WERI-Rb-1 (cell line): ENCODE measurements around the gene SIVA1.

ENCODE experiments used
- DNase-seq: peaks from one replicate; pipeline ENCODE4 v3.0.0-alpha.2; 2020
- H3K27ac ChIP-seq: fragments of 250-450 bp; sonication (Bioruptor Pico); 2 replicates; pipeline ENCODE4 v1.5.1; 2020; ENCODE audit warnings: mild to moderate bottlenecking, moderate library complexity
- H3K27me3 ChIP-seq: fragments of 250-450 bp; sonication (Bioruptor Pico); 2 replicates; pipeline ENCODE4 v1.5.1; 2021; ENCODE audit warnings: mild to moderate bottlenecking, low read depth, moderate library complexity; ENCODE audit not compliant: insufficient read depth, severe bottlenecking
- H3K36me3 ChIP-seq: fragments of 250-450 bp; sonication (Bioruptor Pico); 2 replicates; pipeline ENCODE4 v1.5.1; 2020; ENCODE audit warnings: mild to moderate bottlenecking, moderate library complexity
- H3K4me3 ChIP-seq: 2 replicates; pipeline ENCODE4 v1.5.1; 2011; ENCODE audit warnings: low read depth, mild to moderate bottlenecking, control low read depth, low read length
- H3K9me3 ChIP-seq: fragments of 250-450 bp; sonication (Bioruptor Pico); 2 replicates; pipeline ENCODE4 v1.5.1; 2021; ENCODE audit warnings: mild to moderate bottlenecking, moderate library complexity; ENCODE audit not compliant: severe bottlenecking
- TF ChIP-seq, protein P1 (sequence below): IDR thresholded peaks from 2 replicates; pipeline ENCODE4 v1.5.1; 2011; ENCODE audit warnings: low read depth, mild to moderate bottlenecking, control low read depth, inconsistent platforms, low read length

Gene SIVA1

DNA sequence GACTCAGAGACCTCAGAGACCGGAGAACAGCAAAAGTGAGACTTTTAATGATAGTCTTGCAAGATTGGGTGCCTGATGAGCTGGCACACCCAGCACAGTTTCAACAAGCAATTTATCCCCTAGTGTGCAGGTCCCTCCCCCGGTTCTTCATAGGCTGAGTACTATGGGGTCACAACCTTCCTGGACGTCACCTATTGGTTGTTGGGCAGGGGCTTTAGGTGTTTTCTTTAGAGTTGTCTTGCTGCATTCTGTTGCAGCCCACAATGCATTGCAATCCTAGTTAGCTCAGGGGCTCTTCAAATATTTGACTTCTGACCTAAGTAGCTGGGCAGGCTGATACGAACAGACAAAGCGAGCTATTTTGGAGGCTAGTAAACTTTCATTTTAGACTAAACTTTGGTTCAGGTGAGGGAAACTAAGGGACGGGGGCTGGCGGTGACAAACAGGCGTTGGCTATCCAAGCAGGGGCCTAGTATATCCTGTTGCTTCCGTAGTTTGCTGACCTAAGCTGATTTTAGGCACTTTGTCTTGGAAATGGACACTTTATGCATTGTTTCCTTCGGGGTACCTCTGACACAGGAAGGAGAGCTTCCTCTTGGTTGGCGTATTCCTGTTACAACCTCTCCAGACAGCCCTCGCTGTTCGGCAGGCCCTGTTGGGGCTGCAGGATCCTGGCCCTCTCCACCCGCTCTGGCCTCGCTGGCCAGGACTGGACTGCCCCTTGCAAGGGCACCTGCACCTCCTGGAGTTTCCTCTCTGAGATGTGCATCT, 14.1 kb downstream of the SIVA1 start:
- Histone ChIP-seq H3K27me3 (no peaks in the 10 kb centered on the region), H3K9me3 (peaks cover 8% of the 10 kb centered on the region), H3K27ac (no peak overlapping the region), H3K36me3 (peaks cover 31% of the 10 kb centered on the region), H3K4me3 (no peak overlapping the region)
- TF ChIP-seq, protein P1, sequence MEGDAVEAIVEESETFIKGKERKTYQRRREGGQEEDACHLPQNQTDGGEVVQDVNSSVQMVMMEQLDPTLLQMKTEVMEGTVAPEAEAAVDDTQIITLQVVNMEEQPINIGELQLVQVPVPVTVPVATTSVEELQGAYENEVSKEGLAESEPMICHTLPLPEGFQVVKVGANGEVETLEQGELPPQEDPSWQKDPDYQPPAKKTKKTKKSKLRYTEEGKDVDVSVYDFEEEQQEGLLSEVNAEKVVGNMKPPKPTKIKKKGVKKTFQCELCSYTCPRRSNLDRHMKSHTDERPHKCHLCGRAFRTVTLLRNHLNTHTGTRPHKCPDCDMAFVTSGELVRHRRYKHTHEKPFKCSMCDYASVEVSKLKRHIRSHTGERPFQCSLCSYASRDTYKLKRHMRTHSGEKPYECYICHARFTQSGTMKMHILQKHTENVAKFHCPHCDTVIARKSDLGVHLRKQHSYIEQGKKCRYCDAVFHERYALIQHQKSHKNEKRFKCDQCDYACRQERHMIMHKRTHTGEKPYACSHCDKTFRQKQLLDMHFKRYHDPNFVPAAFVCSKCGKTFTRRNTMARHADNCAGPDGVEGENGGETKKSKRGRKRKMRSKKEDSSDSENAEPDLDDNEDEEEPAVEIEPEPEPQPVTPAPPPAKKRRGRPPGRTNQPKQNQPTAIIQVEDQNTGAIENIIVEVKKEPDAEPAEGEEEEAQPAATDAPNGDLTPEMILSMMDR, result no peak
- no peak for DNase-seq

DNA sequence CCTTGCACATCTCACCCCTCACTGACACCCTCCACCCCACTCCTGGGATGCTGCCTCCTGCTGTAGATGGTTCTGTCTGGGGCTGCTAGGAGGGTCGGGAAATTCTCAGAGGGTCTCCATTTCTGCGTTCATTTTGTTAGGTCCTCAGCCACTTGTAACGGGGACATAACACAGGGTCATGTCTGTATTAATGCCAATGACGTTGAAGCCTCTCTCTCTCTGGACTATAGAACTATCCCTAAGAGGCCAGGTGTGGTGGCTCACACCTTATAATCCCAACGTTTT, 14.6 kb downstream of the SIVA1 start:
- H3K4me3 ChIP-seq, result no peak overlapping the region
- H3K27me3 ChIP-seq, result no peaks in the 10 kb centered on the region
- peaks cover 8% of the 10 kb centered on the region for H3K9me3 ChIP-seq
- peaks cover 31% of the 10 kb centered on the region for H3K36me3 ChIP-seq
- H3K27ac ChIP-seq, result no peak overlapping the region
- TF ChIP-seq, protein P1, result no peak
- DNase-seq, result no peak

DNA sequence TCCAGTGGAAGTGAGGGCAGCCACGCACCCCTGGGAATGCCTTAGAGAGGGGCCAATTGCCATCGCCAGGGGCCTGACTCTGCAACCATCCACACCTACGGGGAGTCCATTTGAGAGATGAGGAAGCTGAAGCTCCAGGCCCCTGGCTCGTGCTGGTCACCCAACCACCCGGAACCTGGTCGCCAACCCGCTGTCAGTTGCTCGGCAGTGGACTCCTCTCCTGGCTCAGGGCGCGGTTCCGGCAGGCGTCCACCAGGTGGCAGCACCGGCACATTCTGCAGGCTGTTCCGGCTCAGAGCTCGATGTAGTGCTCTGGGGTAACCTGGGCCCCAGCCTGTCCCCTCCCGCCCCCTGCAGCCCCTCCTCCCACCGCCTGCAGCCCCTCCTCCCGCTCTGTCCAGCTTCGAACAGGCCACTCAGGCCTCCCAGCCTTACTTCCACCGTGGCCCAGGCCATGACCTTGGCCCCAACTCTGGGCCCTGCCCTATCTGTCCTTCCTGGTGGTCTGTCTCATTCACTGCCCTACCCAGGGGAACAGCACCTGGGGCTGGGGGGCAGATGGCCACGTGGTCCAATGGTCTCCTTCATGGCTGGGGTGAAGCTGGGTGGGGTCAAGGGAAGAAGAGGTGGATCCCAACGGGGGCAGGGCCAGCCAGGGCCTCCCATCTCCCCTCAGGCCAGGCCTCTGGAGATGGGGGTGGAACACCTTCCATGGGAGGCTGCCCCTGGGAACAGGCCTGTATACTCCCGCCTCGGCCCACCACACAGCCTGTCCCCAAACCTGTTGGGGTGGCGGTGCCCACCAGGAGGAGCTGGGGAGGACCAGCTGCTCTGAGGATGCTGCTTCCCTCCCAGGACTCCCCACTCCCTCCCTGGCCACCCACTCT, 15.7 kb downstream of the SIVA1 start:
- peak; percentile 94 for DNase-seq
- TF ChIP-seq, protein P1, result peak; percentile 91
- Histone ChIP-seq H3K4me3 (no peak overlapping the region), H3K27ac (peak overlapping the region; percentile 69), H3K9me3 (peaks cover 8% of the 10 kb centered on the region), H3K36me3 (peaks cover 40% of the 10 kb centered on the region), H3K27me3 (no peaks in the 10 kb centered on the region)

DNA sequence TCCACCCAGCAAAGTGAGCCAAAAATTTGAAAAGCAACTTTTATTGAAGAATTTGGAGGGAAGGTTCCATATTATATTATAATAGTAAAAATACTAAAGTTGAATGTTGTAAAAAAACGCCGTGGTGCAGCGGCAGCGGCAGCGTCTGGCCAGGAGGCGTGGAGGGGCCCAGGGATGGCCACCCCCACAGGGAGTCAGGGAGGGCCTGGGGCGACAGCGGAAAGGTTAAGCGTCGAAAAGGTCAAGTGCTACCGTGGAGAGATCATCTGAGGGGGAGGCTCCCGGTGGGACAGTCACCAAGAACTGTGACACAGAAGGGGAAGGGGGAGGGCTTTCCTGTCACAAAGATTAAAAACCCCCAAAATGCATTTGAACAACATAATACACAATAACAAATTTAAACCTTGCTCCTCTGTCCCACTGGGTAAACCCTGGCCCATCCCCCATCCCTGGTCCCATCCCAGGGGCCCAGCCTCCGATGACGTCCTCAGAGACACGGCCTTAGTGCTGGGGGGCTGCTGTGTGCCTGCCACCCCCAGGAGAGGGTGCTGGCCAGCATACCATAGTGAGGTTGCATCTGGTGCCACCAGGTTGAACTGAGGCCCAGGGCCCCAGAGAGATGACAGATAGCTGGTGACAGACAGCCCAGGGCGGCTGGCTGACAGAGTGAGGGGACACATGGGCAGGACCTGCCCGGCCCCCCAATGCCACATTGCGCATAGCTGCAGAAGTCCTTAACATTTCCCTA, 16.6 kb downstream of the SIVA1 start:
- no peak for DNase-seq
- H3K27me3 ChIP-seq, result no peaks in the 10 kb centered on the region
- no peak overlapping the region for H3K4me3 ChIP-seq
- peaks cover 8% of the 10 kb centered on the region for H3K9me3 ChIP-seq
- TF ChIP-seq, protein P1, result no peak
- peak overlapping the region; percentile 69 for H3K27ac ChIP-seq
- peaks cover 40% of the 10 kb centered on the region for H3K36me3 ChIP-seq

DNA sequence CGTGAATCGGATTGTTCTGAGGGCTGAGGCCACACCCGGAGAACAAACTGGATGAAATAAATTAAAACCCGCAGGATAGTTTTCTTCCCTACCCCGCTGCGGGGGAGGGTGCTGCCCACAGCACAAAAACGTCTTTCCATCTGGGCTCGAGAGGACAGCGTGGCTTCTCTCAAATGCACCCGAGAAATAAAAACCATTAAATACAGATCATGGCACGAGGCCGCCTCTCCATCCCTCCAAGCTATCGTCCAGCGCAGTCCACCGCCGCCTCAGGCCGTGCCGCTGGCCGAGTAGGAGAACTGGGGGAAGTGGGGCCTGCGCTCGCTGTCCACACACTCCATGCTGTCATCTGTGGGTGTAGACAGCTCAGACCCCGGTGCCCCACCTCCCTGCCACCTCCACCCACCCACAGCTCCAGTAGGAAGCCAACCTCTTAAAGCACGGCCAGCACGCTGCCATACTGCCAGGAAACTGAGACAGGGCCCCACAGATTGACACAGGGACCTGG, 17.2 kb downstream of the SIVA1 start:
- no peak for DNase-seq
- Histone ChIP-seq H3K4me3 (no peak overlapping the region), H3K9me3 (peaks cover 8% of the 10 kb centered on the region), H3K27ac (no peak overlapping the region), H3K27me3 (no peaks in the 10 kb centered on the region), H3K36me3 (peaks cover 42% of the 10 kb centered on the region)
- TF ChIP-seq, protein P1, result no peak
